ENCODE results near the gene SMG7. TPM values are rescaled to one million over a fixed set of nuclear protein-coding genes. Genes with fewer than 3 reads are reported as not detected.
A peak's percentile ranks its signal among the peaks of the same experiment; 100 is the strongest.
"Not testable (repeated sequence)": the region's sequence is repeated elsewhere in the genome, so short reads cannot be mapped to it uniquely, and the experiment has no call there.

Gene SMG7, protein sequence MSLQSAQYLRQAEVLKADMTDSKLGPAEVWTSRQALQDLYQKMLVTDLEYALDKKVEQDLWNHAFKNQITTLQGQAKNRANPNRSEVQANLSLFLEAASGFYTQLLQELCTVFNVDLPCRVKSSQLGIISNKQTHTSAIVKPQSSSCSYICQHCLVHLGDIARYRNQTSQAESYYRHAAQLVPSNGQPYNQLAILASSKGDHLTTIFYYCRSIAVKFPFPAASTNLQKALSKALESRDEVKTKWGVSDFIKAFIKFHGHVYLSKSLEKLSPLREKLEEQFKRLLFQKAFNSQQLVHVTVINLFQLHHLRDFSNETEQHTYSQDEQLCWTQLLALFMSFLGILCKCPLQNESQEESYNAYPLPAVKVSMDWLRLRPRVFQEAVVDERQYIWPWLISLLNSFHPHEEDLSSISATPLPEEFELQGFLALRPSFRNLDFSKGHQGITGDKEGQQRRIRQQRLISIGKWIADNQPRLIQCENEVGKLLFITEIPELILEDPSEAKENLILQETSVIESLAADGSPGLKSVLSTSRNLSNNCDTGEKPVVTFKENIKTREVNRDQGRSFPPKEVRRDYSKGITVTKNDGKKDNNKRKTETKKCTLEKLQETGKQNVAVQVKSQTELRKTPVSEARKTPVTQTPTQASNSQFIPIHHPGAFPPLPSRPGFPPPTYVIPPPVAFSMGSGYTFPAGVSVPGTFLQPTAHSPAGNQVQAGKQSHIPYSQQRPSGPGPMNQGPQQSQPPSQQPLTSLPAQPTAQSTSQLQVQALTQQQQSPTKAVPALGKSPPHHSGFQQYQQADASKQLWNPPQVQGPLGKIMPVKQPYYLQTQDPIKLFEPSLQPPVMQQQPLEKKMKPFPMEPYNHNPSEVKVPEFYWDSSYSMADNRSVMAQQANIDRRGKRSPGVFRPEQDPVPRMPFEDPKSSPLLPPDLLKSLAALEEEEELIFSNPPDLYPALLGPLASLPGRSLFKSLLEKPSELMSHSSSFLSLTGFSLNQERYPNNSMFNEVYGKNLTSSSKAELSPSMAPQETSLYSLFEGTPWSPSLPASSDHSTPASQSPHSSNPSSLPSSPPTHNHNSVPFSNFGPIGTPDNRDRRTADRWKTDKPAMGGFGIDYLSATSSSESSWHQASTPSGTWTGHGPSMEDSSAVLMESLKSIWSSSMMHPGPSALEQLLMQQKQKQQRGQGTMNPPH
- 10 to 100 TPM; 37.8 to 82.1 (median 58.9) TPM for total RNA-seq

DNA sequence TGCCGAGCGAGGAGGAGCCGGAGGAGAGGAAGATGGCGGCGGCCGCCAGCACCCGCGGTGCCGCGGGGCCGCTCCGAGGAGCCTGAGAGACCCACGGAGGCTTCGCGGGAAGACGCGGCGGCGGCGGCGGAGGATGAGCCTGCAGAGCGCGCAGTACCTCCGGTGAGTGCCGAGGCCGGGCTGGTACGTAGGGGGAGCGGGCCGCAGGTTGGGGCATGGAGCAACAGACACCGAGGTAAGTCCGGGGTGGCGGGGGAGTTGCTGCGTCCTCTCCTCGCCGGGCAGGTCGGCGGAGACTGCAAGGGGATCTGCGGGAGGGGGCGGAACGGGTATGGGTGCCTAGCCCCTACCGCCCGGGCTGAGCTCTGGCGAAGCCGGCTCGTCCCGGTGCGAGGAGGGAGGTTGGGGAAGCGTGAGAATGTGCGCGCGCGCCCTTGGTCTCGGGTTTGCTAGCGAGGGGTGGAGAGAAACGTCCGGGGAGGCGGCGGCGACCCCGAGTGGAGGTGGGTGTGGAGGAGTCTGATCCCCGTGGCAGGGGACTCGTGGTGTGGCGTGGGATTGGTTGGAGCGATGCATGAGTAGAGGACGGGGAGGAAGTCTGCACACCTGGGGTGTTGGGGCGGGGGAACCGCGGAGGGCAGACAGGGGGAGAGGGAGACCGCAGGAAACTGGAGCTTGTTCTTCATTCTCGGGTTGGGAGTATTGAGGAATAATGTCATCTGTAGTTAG lies at the start of gene SMG7:
TSS of gene SMG7 (plus strand) at position 12 of the 729 bp plus-strand sequence. CDS start at position 134, 122 bp downstream.
- peak in 1 of 2 donors; percentile 49 for DNase-seq
- intact Hi-C loops (cut with DNase I), result loop anchor here (5.0 to 10.0 kb wide), 3 partner anchors 72 to 165 kb away; partner anchors contain the start of gene ARPC5
- peak in 1 of 2 donors; percentile 52 for TF ChIP-seq POLR2A (IDR thresholded peaks at IDR 0.05)
- TF ChIP-seq, protein P1, sequence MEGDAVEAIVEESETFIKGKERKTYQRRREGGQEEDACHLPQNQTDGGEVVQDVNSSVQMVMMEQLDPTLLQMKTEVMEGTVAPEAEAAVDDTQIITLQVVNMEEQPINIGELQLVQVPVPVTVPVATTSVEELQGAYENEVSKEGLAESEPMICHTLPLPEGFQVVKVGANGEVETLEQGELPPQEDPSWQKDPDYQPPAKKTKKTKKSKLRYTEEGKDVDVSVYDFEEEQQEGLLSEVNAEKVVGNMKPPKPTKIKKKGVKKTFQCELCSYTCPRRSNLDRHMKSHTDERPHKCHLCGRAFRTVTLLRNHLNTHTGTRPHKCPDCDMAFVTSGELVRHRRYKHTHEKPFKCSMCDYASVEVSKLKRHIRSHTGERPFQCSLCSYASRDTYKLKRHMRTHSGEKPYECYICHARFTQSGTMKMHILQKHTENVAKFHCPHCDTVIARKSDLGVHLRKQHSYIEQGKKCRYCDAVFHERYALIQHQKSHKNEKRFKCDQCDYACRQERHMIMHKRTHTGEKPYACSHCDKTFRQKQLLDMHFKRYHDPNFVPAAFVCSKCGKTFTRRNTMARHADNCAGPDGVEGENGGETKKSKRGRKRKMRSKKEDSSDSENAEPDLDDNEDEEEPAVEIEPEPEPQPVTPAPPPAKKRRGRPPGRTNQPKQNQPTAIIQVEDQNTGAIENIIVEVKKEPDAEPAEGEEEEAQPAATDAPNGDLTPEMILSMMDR (IDR thresholded peaks at IDR 0.05), result no peak
- 1% methylated on average over 39 to 51 of the region's 70 CpGs for WGBS, 2 donors
- H3K36me3 ChIP-seq, result no peaks in the 10 kb centered on the region
- peaks cover 0 to 11% of the 10 kb centered on the region in 2 donors for H3K4me1 ChIP-seq
- H3K4me3 ChIP-seq (replicated peaks in 1 of 3), result peak within 1 kb of the TSS; percentile 81 to 95 (median 91)
- peak within 1 kb of the TSS; percentile 96 to 97 (median 96) for H3K27ac ChIP-seq
- no peaks in the 10 kb centered on the region for H3K9me3 ChIP-seq
- no peaks in the 10 kb centered on the region for H3K27me3 ChIP-seq

DNA sequence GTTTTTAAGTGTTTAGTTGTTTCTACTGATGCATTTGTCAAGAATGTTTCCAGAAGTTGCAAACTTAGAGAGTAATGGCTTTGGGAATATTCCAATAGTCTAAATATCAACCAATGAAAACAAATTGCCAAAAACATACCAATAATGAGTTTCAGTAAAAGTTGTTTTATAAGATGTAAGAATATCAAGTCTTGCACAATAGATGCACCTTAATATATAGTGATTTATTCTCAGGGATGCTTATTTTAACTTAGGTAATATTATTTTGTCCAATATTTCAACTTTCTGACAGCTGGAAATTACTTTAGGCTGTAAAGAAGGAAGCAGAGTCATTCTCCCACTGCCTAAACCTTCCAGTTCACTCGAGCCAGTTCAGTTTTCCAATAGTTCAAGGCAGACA lies 48.8 kb upstream of the SMG7 start:
- no peak for TF ChIP-seq POLR2A (IDR thresholded peaks at IDR 0.05)
- TF ChIP-seq, protein P1 (IDR thresholded peaks at IDR 0.05), result no peak
- 59 to 71% methylated on average over 1 of the region's 1 CpG for WGBS, 2 donors
- no peaks in the 10 kb centered on the region for H3K36me3 ChIP-seq
- intact Hi-C loops (cut with DNase I), result no loop called here
- H3K4me1 ChIP-seq, result no peaks in the 10 kb centered on the region
- H3K9me3 ChIP-seq, result no peaks in the 10 kb centered on the region
- H3K27me3 ChIP-seq, result no peaks in the 10 kb centered on the region
- H3K4me3 ChIP-seq (replicated peaks in 1 of 3), result no peak overlapping the region
- no peak for DNase-seq
- H3K27ac ChIP-seq, result no peak overlapping the region

DNA sequence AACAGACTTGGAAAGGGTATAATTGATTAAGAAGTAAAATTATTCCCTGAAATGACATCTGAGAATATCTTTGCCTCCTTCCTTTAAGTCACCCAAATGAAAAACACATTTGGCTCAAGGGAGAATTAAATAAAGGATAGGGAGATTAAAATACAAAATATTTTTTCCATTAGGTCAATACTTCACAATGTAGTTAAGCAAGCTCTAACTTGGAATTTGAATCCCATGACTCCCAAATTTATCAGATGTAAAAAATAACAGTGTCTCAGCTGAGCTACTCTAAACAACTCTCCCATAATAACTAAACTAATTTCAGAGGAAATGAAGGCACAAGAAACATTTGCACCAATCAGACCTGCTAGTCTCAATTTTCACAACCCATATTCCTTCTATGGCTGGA lies 47.6 kb upstream of the SMG7 start:
- no peaks in the 10 kb centered on the region for H3K27me3 ChIP-seq
- no peak overlapping the region for H3K27ac ChIP-seq
- no peaks in the 10 kb centered on the region for H3K9me3 ChIP-seq
- TF ChIP-seq, protein P1 (IDR thresholded peaks at IDR 0.05), result no peak
- TF ChIP-seq POLR2A (IDR thresholded peaks at IDR 0.05), result no peak
- H3K36me3 ChIP-seq, result no peaks in the 10 kb centered on the region
- no peaks in the 10 kb centered on the region for H3K4me1 ChIP-seq
- intact Hi-C loops (cut with DNase I), result no loop called here
- no peak for DNase-seq
- no peak overlapping the region for H3K4me3 ChIP-seq (replicated peaks in 1 of 3)

DNA sequence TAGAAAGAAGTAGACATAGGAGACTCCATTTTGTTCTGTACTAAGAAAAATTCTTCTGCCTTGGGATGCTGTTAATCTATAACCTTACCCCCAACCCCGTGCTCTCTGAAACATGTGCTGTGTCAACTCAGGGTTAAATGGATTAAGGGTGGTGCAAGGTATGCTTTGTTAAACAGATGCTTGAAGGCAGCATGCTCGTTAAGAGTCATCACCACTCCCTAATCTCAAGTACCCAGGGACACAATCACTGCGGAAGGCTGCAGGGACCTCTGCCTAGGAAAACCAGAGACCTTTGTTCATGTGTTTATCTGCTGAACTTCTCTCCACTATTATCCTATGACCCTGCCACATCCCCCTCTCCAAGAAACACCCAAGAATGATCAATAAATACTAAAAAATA lies 44.7 kb upstream of the SMG7 start:
- H3K27me3 ChIP-seq; DNase-seq; H3K27ac ChIP-seq; H3K4me3 ChIP-seq (replicated peaks in 1 of 3); H3K36me3 ChIP-seq; H3K4me1 ChIP-seq; H3K9me3 ChIP-seq; intact Hi-C loops (cut with DNase I): not testable (repeated sequence)
- 15 to 40% methylated on average over 2 to 3 of the region's 3 CpGs for WGBS, 2 donors
